Gastrocnemius medialis (tissue), 4 donors: ENCODE data around the gene EPHA5.

ENCODE experiments used
- CTCF ChIP-seq, 5 experiments: fragments of 450-650 bp in 3 of 5; fragments of 200-600 bp in 2 of 5; sonication (generic) in 2 of 5; IDR thresholded peaks in 4 of 5; conservative IDR thresholded peaks in 1 of 5; 1 replicate in 4 of 5; 2 replicates in 1 of 5; pipeline ENCODE4 v1.5.1; 2016 to 2019; ENCODE audit warnings: antibody characterized with exemption in 5 of 5, mild to moderate bottlenecking in 3 of 5, moderate library complexity in 3 of 5
- POLR2A ChIP-seq, 2 donors: fragments of 450-650 bp; IDR thresholded peaks; one replicate each; pipeline ENCODE4 v1.6.1; 2017; ENCODE audit warnings: antibody characterized with exemption in 2 of 2, mild to moderate bottlenecking in 2 of 2, moderate library complexity in 2 of 2

- TF ChIP-seq CTCF (IDR thresholded peaks at IDR 0.05 in 4 of 5, conservative IDR thresholded peaks at IDR 0.05 in 1 of 5) (no peak), POLR2A (IDR thresholded peaks at IDR 0.05) (no peak)
Measured at GRCh38 chr4:65651031-65651430, 19.3 kb downstream of the EPHA5 start.
